Epithelial cell of esophagus (primary cell): ENCODE measurements around the gene TTLL6.
A peak's percentile ranks its signal among the peaks of the same experiment; 100 is the strongest.
"Not testable (repeated sequence)": the region's sequence is repeated elsewhere in the genome, so short reads cannot be mapped to it uniquely, and the experiment has no call there.

Experiments
- DNase-seq: peaks from one replicate; pipeline ENCODE4 v3.0.0; 2010; ENCODE audit warnings: low read depth
- H3K4me3 ChIP-seq: 2 replicates; pipeline ENCODE4 v1.5.1; 2011; ENCODE audit warnings: mild to moderate bottlenecking, low read length, control low read depth
- CTCF ChIP-seq: IDR thresholded peaks from 2 replicates; pipeline ENCODE4 v1.5.1; 2011; ENCODE audit warnings: low read depth, mild to moderate bottlenecking, low read length, control low read depth, inconsistent platforms; ENCODE audit not compliant: insufficient read depth; ENCODE audit errors: missing control alignments

TTLL6 gene

GRCh38 chr17:48814504-48814903 is 2.5 kb downstream of the TTLL6 start:
- DNase-seq, result peak; percentile 58
- H3K4me3 ChIP-seq, result no peak overlapping the region
- peak; percentile 81 for TF ChIP-seq CTCF

- peak; percentile 23 for DNase-seq
- TF ChIP-seq CTCF, result no peak
- no peak overlapping the region for H3K4me3 ChIP-seq
These were observed 5.0 kb downstream of the TTLL6 start for GRCh38 chr17:48812001-48812400.

- no peak for TF ChIP-seq CTCF
- H3K4me3 ChIP-seq, result no peak overlapping the region
- DNase-seq, result no peak
These were observed 7.8 kb downstream of the TTLL6 start for GRCh38 chr17:48809182-48809581.

GRCh38 chr17:48804936-48805411 is 12.1 kb downstream of the TTLL6 start:
- DNase-seq, result peak; percentile 48
- TF ChIP-seq CTCF, result peak; percentile 91
- H3K4me3 ChIP-seq, result no peak overlapping the region

GRCh38 chr17:48800626-48801217 is 16.3 kb downstream of the TTLL6 start:
- no peak for TF ChIP-seq CTCF
- H3K4me3 ChIP-seq, result no peak overlapping the region
- no peak for DNase-seq

- H3K4me3 ChIP-seq, result no peak overlapping the region
- TF ChIP-seq CTCF, result no peak
- DNase-seq, result no peak
These were observed 17.8 kb downstream of the TTLL6 start for GRCh38 chr17:48799069-48799723.

GRCh38 chr17:48796163-48796522 is 20.9 kb downstream of the TTLL6 start:
- DNase-seq, H3K4me3 ChIP-seq: not testable (repeated sequence)
